GM18909 (cell line): ENCODE data around the gene ARID1B.
"Not testable (repeated sequence)": the region's sequence is repeated elsewhere in the genome, so short reads cannot be mapped to it uniquely, and the experiment has no call there.

Experiments
- ATAC-seq: cut with Tn5 transposase; IDR thresholded peaks from one replicate; pipeline ENCODE4 v1.9.1; 2021; ENCODE audit warnings: mild to moderate bottlenecking; ENCODE audit not compliant: unreplicated experiment, poor library complexity

ARID1B gene

DNA sequence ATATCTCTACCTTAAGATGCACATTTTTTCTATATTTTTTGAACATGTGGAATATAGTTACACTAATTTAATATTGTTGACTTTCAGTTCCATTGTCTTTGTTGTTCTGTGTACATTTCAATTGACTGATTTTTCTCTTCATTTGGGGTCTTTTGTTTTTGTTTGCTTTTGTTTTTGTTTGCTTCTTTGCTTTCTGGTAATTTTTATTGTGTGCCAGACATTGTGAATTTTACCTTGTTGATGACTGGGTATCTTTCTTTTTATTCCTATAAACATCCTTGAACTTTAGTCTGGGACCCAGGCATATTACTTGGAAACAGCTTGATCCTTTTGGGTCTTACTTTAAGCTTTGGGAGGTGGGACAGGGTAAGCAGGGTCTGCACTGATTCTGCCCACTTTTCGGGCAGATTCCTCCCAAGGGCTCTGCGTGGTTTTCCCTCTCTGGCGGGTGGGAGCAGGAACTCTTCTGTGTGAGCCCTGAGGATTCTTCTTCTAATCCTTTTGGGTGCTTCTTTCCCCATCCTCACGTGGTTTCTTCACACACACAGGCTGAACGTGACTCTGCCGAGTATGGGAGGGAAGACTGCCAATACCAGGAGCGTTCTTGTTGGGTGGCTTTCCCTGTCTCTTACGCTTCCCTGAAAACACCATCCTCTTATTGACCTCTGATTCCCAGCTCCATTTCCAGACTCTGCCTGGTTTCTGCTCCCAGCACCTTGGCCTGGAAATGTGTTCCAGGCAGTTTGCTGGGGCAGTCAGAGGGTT, 200.5 kb downstream of the ARID1B start:
- ATAC-seq: no peak

DNA sequence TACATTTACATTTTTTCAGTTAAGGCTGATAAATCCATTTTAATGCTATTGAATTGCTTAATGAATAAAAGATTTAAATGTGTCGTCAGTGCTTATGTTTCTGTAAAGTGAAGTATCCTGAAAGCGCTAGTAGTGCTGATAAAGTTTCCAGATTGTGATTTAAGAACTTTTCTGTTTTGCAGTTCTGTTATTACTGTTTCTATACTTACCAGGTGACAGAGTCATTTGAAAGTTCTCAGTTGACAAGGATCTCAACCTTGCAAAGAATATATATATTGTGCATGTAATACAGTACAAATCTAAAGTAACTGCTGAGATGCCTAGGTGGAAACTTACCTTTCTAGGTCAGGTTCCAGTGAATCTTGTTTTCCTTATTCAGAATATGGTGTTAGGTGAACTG, 201.8 kb downstream of the ARID1B start:
- ATAC-seq: no peak

DNA sequence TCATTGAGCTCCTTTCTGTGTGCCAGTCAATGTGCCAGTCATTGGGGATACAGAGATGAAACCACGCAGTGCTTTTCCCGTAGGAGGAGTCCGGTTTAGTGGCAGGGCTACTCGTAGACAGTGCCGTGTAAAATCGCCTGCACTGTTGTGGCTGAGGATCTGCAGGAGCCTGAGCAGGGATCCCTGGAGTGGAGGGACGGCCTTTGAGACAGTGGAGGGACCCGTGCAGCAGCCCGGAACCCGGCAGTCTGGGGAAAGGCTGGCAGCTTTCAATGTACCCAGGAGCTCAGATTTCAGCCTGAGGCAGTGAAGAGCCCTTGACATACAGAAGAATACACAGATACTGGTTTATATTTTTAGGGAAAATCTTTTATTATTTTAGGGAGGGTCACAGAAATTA, 203.3 kb downstream of the ARID1B start:
- no peak for ATAC-seq

DNA sequence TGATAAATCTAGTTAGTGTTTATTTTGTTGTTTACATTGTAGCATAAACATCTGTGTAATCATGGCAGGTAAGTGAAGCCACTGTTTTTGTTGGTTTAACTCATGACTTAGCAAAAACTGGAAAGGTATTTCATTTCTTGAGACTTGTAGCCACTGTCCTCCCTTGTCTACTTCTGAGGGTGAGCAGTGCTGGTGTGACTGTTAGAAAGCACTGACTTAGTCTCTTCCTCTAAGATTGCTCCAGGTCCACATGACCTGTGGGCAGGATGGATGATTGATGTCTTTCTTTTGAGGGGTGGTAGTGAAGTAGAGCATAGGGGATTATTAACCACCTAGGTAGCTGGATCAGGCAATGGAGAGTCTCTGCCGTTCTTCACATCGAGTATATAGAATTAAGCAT, 203.8 kb downstream of the ARID1B start:
- no peak for ATAC-seq

DNA sequence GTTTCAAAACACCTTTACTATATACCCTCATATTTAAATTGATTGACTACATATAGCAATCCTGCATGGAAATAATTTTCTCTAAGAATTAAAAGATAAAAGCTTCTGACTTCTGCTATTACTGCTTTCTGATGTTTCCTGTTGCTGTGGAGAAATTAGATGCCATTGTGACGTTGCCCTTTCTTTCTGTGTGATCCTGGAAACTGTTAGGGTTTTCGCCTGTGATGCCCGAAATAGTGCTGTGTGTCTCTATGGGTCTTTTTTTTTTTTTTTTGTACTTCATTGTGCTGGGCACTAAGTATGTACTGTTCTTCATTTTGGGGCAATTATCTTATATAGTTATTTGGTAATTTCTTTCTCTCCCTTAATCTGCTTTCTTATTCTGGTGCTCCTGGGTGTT, 205.0 kb downstream of the ARID1B start:
- no peak for ATAC-seq

DNA sequence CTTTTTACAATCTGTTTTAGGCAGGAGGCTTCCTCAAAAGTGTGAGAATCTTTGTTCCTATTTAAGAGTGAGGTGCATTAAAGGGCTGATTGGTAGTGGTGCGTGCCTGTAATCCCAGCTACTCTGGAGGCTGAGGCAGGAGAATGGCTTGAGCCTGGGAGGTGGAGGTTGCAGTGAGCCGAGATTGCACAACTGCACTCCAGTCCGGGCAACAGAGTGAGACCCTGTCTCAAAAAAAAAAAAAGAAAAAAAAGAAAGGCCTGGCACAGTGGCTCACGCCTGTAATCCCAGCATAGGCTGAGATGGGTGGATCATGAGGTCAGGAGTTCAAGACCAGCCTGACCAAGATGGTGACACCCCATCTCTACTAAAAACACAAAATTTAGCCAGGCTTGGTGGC, 205.7 kb downstream of the ARID1B start:
- not testable (repeated sequence) for ATAC-seq

DNA sequence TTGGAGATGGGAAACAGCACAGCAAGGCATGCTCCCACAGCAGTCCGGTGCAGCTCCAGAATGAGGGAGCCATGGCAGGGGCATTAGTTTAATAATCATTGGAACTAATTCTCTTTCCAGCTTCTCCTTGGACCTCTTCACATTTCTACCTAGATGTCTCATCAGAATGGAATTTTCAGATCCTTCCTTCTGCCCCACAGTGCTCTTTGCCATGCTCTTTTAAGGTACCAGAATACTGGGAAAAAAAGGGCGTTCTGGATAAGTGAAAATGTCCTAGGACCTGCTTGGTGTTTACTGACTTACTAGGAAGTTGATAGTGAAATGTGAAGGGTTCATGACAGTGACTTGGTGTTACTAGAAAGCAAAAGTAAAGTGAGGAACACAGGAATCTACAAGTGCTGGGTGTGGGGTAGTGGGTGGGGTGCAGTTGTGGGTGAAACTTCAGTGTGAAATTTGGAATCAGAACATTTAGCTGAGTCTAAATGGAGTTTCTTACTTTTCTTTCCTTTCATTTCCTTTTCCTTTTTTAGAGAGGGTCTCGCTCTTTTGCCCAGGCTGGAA, 207.1 kb downstream of the ARID1B start:
- ATAC-seq: no peak

DNA sequence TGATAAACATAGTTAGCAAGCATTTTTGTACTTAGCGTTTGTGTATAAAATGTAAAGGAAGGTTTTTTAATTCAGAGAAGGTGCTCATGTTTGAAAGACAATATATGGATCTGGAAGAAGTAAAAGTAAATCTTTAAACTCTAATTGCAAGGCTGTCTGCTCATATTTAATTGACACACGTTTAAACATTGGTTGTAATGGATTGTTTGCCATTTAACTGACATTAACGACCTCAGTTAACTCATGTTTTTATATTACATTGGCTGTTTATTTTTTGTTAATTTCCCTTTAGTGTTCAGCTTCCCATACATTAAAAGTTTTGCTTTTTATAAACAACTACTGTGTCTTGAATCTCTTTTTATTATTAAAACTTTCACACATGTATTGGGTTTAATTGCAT, 208.1 kb downstream of the ARID1B start:
- ATAC-seq: no peak

DNA sequence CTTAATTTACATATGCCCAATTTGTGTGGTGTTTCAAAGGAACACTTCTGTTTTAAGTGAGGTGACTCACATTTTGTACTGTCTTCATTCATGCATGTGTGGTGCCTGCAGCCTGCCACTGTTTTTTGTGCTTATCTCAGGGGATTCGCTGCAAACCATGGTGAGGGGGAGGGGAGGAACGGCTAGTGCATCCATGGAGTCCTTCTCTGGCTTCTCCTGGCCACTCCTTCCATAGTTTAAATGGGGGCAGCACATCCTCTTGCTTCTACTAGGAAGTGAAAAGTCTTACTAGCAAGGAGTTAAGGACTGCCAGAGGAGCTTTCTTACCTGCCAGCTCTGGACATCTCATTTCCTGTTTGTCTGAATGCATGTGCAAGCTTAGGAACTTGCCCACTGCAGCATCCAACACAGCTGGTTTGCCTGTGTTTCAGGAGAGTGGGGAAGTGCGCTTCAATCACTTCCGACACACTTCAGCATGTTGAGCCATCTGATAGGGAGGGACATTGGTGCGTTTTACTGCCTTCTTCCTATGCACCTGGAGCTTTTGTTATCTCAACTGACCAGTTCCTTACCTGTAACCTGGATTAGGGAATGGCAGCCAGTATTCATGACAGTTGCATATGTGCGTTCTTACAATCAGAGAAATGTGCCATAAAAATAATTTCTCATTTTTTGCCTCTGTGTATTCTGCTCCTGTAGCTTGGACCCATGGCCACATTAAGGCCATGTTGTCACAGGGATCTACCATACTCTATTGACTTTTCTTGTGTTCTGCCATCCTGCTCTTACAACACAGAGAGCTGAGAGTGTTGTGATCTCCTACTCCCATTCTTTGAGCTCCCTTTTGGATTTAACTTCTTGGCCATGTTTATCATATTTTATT, 211.3 kb downstream of the ARID1B start:
- ATAC-seq: peak; percentile 76

DNA sequence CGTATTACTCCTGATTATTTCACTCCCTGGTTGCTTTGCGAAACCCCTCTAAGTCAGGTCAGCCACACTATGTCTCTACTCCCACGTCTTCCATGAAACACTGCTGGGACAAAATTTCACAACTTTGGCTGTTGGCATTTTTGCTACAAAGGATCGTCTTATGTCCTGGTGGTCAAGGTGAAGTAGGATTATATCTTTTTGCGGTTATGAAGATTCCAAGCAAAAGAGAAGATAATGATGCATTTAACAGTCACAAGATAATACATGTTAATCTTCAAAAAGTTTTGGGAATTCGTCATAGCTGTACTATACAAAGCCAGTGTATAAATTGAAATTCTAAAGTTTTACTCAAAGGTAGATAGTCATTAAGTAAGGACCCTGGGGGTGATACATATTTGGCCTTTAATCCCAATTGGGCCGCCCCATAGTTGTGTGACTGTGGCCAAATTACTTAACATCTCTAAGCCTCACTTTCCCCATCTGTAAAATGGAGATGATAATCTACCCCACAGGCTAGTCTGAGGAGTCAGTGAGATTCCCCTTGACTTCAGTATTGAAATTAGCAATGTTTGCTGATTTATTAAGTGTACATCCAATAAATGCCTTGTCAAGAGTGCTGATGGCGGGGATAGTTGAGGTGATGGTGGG, 212.1 kb downstream of the ARID1B start:
- no peak for ATAC-seq

DNA sequence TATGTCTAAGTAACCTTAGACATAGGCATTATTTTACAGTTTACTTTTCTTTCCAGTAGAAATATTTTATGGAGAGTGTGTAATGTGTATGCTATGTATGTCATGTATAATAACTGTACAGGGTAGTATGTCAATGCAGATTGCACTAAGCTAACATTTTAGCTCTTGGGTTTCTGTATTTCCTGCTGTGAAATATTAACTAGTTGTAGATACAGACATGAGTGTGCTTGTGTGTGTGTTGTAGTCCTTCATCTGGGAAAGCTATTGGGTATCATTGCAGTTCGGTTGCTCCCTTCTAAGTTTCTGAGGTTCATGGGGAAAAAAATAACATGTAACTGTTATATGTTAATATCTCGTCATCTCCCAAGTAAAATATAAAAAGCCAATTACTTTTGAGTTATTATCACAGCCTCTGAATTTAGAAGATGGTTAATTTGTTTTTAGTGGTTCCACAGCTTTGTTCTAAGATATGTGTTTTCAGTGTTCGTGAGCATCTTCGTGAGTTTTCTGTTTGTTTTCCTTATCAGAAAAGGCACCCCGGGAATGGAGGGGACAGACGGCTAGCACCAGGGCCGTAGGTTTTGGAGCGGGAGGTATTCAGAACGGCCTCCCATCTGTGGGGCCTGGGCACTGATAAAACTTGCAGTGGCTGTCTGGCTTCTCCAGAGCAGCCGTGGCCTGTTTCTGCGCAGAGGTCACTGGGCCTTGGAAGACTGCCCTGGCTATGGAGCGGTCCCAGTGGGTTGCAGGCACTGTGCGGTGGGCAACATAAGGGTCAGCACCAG, 215.0 kb downstream of the ARID1B start:
- ATAC-seq: no peak

DNA sequence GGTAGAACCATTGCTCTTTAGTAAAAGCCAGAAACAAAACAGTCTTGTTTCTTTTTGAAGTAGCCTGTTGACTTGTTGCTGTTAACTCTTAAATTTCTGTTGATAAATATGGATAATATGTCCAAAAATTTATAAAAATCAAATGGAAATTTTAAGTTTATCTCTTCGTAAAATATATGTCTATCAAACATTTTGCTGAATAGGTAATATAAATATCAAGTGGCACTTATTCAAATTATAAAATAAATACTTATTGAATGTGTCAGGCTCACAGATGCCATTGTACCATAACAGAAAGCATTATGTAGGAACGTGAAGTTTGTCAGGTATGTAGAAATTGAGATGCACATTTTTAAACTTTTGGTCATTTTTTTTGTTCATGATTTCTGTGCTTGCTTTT, 216.5 kb downstream of the ARID1B start:
- ATAC-seq: no peak

DNA sequence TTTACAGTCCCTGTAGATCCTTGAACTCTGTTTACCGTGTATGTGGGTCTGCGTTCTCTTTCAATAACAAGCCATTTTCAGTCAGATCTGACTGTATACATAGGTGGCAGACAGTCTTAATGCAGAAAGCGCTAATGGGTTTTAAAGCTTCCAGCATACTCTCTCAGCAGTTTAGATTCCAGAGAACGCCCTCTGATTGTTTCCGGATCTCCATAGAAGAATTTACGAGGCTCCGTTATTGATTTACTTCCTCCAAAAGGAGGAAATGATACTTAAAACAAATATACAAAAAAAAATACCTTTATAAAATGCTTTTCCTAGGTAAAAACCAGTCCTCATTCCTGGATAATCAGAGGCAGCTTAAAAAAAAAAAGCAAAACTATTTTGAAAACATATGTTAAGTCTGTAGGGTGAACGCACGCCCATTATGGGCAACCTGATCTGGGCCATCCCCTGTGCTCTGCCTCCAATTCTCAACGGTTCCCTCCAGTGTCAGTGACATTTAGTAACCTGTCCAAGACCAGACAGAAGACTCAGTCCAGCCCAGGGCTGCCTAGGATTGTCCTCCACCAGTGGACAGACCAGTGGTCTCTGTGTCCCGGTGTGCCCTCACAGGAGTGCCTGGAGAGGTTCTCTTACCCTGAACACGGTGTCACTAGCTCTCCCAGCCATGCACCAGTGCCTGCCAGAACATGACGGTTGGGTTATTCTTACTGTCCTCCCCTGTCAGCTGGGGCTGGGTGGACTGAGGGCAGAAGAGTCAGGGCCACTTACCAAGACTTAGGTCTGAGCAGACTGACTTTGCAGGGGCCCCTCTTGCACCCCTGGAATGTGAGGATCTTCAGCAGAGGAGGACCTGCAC, 217.3 kb downstream of the ARID1B start:
- ATAC-seq: no peak

DNA sequence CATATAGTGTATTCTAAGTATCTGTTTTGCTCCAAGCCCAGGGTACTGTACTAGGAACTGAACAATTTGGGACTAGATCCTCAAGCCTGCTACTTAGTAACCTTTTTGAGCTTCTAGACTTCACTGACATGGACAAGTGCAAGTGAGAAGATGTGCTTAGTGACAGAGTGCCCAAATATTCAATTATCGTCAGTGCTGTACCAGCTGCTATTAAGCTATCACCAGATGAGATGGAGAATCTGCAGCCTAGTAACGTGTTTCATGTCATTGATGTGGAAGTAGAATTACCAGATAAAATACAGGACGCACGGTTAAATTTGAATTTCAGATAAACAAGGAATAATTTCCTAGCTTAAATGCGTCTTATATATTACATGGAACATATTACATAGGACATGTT, 218.3 kb downstream of the ARID1B start:
- no peak for ATAC-seq

DNA sequence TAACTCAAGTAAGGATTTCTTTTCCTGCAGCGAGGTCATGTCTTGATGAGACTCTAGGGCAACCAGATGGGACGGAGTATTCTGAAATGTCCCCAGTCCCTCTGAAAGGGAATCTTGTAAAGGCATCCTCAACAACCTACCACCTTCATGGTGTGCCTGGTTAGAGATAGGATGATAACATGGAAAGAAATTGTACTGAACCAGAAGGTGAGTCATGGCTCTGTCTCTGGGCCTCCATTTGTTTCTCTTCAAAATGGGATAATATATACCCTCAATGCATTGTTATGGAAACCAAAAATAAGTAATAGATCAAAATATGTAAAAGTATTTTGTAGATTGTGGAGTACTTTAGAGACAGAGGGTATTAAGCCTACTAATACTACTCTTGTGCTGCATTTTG, 219.1 kb downstream of the ARID1B start:
- no peak for ATAC-seq

DNA sequence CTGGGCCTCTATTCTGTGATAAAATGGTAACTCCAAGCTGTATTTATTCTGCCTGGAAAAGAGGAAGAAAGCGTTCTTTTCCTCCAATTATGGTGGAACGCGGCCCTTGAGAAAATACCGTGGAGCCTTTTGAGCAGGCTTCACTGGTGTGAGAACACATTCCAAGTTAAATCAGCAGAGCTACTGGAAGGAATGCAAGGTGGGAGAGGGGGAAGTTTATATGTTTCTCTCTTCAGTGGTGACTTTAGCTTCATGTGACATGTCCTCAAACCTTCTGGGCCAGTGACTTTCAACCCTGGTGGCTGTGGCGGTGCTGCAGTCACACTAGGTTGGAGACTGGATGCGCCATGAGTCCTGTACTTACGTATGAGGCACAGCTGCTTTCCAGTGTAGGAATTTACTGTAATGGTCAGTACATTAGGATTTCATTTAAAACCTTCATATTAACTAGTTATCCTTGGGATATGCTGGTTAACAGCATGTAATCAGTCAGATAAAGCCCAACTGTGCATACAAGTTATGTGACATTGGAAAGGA, 221.7 kb downstream of the ARID1B start:
- no peak for ATAC-seq

DNA sequence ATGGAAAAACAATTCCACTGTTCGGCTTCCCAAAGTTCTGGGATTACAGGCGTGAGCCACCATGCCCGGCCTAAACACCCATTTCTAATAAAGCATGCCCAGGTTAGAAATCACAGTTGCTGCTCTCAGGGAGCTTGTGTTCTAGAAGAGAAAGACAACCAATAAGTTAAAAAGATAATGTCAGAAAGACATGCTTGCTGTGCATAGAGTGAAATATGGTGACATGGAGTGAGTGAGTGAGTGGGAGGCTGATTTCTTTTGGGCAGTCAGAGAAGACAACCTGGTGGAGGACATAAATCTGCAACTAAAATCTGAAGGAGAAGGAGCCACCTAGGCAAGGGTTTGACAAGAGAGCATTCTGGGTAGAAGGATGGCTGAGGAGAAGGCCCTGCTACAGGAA, 222.6 kb downstream of the ARID1B start:
- no peak for ATAC-seq

DNA sequence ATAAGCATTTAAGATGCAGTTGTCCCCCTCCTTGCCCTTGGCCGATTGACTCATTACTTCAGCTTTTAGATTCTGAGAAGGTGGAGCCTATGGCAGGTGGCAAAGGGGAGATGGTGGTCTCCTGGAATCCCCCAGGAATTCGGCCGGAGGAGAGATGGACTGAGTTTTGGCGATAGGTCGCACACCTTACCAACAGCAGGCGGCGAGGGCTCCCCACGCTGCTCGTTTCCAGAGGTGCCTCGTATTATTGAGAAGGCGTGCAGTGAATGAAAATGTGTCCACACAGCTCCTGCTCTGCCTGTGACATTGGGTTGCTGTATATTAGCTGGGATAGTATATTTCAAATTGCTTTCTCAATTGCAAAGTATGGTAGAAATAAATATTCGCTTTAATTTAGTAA, 224.5 kb downstream of the ARID1B start:
- no peak for ATAC-seq

DNA sequence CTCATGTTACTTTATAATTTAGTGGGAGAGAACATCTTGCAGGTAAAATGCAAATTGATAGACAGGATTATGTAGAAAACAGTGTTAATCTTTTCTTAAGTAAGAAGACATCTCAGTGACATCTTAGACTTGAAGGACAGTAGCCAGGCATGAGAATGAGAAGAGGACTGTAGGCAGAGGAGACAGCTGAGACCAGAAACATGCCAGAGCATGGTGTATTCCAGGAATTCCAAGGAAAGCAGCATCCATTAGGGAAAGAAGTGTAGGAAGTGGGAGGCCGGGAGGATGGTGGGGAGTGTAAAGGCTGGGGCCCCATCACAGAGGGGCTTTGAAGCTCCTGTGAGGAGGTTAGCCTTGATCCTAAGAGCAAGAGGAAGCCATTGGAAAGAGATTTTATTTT, 225.6 kb downstream of the ARID1B start:
- ATAC-seq: no peak
